ENCODE results near the gene SETBP1.

The SETBP1 gene

GRCh38 chr18:44916429-44917207 lies 235.9 kb downstream of the SETBP1 start:
- H3K4me3 ChIP-seq (ENCODE audit: low read depth, low read length): no peak overlapping the region
- DNase-seq (ENCODE audit: low read depth): no peak
- TF ChIP-seq, protein P1, sequence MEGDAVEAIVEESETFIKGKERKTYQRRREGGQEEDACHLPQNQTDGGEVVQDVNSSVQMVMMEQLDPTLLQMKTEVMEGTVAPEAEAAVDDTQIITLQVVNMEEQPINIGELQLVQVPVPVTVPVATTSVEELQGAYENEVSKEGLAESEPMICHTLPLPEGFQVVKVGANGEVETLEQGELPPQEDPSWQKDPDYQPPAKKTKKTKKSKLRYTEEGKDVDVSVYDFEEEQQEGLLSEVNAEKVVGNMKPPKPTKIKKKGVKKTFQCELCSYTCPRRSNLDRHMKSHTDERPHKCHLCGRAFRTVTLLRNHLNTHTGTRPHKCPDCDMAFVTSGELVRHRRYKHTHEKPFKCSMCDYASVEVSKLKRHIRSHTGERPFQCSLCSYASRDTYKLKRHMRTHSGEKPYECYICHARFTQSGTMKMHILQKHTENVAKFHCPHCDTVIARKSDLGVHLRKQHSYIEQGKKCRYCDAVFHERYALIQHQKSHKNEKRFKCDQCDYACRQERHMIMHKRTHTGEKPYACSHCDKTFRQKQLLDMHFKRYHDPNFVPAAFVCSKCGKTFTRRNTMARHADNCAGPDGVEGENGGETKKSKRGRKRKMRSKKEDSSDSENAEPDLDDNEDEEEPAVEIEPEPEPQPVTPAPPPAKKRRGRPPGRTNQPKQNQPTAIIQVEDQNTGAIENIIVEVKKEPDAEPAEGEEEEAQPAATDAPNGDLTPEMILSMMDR (IDR thresholded peaks at IDR 0.05; ENCODE audit: low read depth, low read length, missing control alignments): no peak

DNA sequence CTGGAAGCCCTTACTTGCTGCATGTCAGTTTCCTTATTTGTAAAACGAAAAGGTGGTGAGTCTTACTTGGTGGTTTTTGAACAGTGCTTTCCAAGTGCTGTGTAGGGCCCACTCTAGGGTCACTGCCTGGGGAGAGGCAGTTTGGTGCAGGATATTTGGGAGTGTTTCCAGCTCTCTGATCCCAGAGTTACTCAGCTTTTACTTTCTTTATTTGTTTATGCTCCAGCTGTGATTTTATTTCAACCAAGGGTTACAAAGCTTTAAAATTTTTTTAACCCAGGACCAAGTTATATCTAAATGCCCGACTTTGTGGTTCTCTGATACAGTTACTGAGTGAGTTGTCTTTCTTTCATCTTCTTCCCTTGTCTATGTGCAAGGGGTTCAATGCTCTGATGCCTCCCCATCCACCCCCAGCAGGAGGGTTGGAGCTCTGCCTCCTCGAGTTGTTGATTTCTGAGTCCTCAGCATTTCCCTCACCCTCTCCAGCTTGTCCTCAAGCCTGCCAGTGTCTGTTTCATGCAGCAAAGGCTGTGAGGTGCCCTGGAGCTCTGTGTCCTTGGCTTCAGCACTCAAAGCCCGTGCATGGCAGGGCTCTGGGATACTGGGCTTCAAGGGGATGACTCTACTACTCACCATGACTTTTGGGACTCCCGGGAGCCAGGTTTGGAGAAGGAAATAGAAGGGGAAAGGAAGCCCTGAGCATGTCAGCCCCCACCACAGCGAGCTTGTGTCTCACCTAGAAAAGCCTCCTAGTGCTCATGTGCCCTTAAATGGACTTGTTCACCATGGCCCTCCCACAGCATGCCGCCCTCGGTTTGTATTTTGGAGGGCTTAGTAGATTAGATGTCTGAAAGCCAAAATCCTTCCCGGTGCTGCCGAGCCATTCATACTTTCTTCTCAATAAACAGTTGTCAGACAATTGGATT lies 236.8 kb downstream of the SETBP1 start:
- H3K4me3 ChIP-seq (ENCODE audit: low read depth, low read length): no peak overlapping the region
- TF ChIP-seq, protein P1 (IDR thresholded peaks at IDR 0.05; ENCODE audit: low read depth, low read length, missing control alignments): no peak
- no peak for DNase-seq (ENCODE audit: low read depth)

- TF ChIP-seq, protein P1 (IDR thresholded peaks at IDR 0.05; ENCODE audit: low read depth, low read length, missing control alignments): no peak
- no peak for DNase-seq (ENCODE audit: low read depth)
- no peak overlapping the region for H3K4me3 ChIP-seq (ENCODE audit: low read depth, low read length)
Measured at GRCh38 chr18:44918142-44918476, 237.4 kb downstream of the SETBP1 start.

GRCh38 chr18:44920441-44920840 lies 239.8 kb downstream of the SETBP1 start:
- TF ChIP-seq, protein P1 (IDR thresholded peaks at IDR 0.05; ENCODE audit: low read depth, low read length, missing control alignments): no peak
- no peak overlapping the region for H3K4me3 ChIP-seq (ENCODE audit: low read depth, low read length)
- DNase-seq (ENCODE audit: low read depth): no peak

- TF ChIP-seq, protein P1 (IDR thresholded peaks at IDR 0.05; ENCODE audit: low read depth, low read length, missing control alignments): no peak
- H3K4me3 ChIP-seq (ENCODE audit: low read depth, low read length): no peak overlapping the region
- no peak for DNase-seq (ENCODE audit: low read depth)
Measured at GRCh38 chr18:44921974-44922373, 241.3 kb downstream of the SETBP1 start.

- TF ChIP-seq, protein P1 (IDR thresholded peaks at IDR 0.05; ENCODE audit: low read depth, low read length, missing control alignments): no peak
- DNase-seq (ENCODE audit: low read depth): no peak
- H3K4me3 ChIP-seq (ENCODE audit: low read depth, low read length): no peak overlapping the region
Measured at GRCh38 chr18:44922968-44923367, 242.3 kb downstream of the SETBP1 start.

Measured in GM12864 (cell line).